ENCODE measurements around the gene WBP11. TPM values are rescaled to one million over a fixed set of nuclear protein-coding genes. Genes with fewer than 3 reads are reported as not detected.

WBP11 gene
- total and polyA plus RNA-seq, 2 donors (not counting 3 experiments of a cell fraction or from before 2014, with no cell fraction given), result 11.4 to 77.1 TPM

GRCh38 chr12:14840616-14841015, 37.3 kb upstream of the WBP11 start:
- Histone ChIP-seq H2AFZ (ENCODE audit: low read depth, low read length) (no peak overlapping the region), H3K27ac (ENCODE audit: insufficient read depth, low read depth, low read length) (no peak overlapping the region), H3K9me1 (replicated peaks; ENCODE audit: control insufficient read depth, extremely low read depth, insufficient read depth, low read length) (no peaks in the 10 kb centered on the region), H3K9me3 (replicated peaks; ENCODE audit: control insufficient read depth, insufficient read depth, low read length) (no peaks in the 10 kb centered on the region), H3K36me3 (ENCODE audit: control insufficient read depth in 2 of 2, extremely low read depth in 1 of 2, insufficient read depth in 2 of 2, low read length in 2 of 2) (peaks cover 0 to 6% of the 10 kb centered on the region in 2 experiments), H3K4me1 (ENCODE audit: control insufficient read depth, extremely low read depth, insufficient read depth, low read length) (peaks cover 59% of the 10 kb centered on the region), H4K20me1 (replicated peaks; ENCODE audit: control insufficient read depth, extremely low read depth, insufficient read depth, low read length) (no peaks in the 10 kb centered on the region), H3K79me2 (ENCODE audit: control insufficient read depth, insufficient read depth, low read length) (peaks cover 18% of the 10 kb centered on the region), H3K4me3 (replicated peaks in 1 of 3; ENCODE audit: insufficient read depth in 1 of 3, low read depth in 1 of 3, low read length in 3 of 3) (no peak overlapping the region), H3K4me2 (ENCODE audit: insufficient read depth, low read length) (peak overlapping the region; percentile 98), H3K27me3 (ENCODE audit: control insufficient read depth in 2 of 2, insufficient read depth in 2 of 2, low read length in 2 of 2) (no peaks in the 10 kb centered on the region), H3K9ac (replicated peaks; ENCODE audit: extremely low read depth, insufficient read depth, low read length) (no peak overlapping the region)
- TF ChIP-seq MYC (IDR thresholded peaks at IDR 0.05; ENCODE audit: low read depth, low read length) (no peak), POLR2AphosphoS5 (IDR thresholded peaks at IDR 0.05; ENCODE audit: insufficient read depth, low read depth, low read length) (no peak), FOS (IDR thresholded peaks at IDR 0.05; ENCODE audit: borderline replicate concordance, insufficient read depth, low read length) (no peak), GATA2 (IDR thresholded peaks at IDR 0.05; ENCODE audit: insufficient read depth, insufficient read length, low read depth, low read length) (no peak), POLR2A (IDR thresholded peaks at IDR 0.05; ENCODE audit: low read depth, low read length) (no peak), MAX (IDR thresholded peaks at IDR 0.05; ENCODE audit: insufficient read depth, insufficient read length) (no peak), CTCF (IDR thresholded peaks at IDR 0.05; ENCODE audit: extremely low read depth in 1 of 2, insufficient read depth in 1 of 2, low read depth in 1 of 2, low read length in 2 of 2) (no peak), JUN (IDR thresholded peaks at IDR 0.05; ENCODE audit: borderline replicate concordance, insufficient read depth, insufficient read length, low read depth) (no peak), EZH2 (IDR thresholded peaks at IDR 0.05; ENCODE audit: borderline replicate concordance, low read depth, low read length, severe bottlenecking) (no peak)
- dilution Hi-C loops (cut with MboI; ENCODE audit: extremely low pct_ligation_motif_present, low sequenced_read_pairs), result no loop called here
- POLR2A ChIA-PET, result no interaction called here
- FAIRE-seq (no peak), DNase-seq (ENCODE audit: low read depth, low spot score) (no peak)
- CTCF ChIA-PET, result no interaction called here
- intact Hi-C loops (cut with micrococcal nuclease), result no loop called here
- BruUV-seq (replicated peaks), result no TSS peak
